Activated naive CD4-positive, alpha-beta T cell treated with anti-CD3 and anti-CD28 coated beads for 36 hours (primary cell): ENCODE measurements around the gene PEX6. TPM values are rescaled to one million over a fixed set of nuclear protein-coding genes. Genes with fewer than 3 reads are reported as not detected.

Source experiments
- CTCF ChIA-PET: fragments of 350-600 bp; sonication (Branson Sonifier 250); formaldehyde crosslinking; loops from one replicate; lab custom pipeline; 2021; ENCODE audit warnings: antibody characterized with exemption; lab: Charles Lee
- DNase-seq: peaks from one replicate; pipeline ENCODE4 v3.0.0-alpha.2; 2020
- H3K27ac Mint-ChIP-seq: one replicate; pipeline ENCODE4 v1.8.0; 2021; ENCODE audit warnings: mild to moderate bottlenecking, mixed read lengths
- H3K27me3 Mint-ChIP-seq: one replicate; pipeline ENCODE4 v1.8.0; 2021; ENCODE audit warnings: low read depth, mixed read lengths
- H3K36me3 Mint-ChIP-seq: one replicate; pipeline ENCODE4 v1.8.0; 2021; ENCODE audit warnings: low read depth, mixed read lengths
- H3K4me1 Mint-ChIP-seq: one replicate; pipeline ENCODE4 v1.8.0; 2021; ENCODE audit warnings: low read depth, mixed read lengths
- H3K4me3 Mint-ChIP-seq: one replicate; pipeline ENCODE4 v1.8.0; 2021; ENCODE audit warnings: mild to moderate bottlenecking, moderate library complexity, mixed read lengths
- H3K9me3 Mint-ChIP-seq: one replicate; pipeline ENCODE4 v1.8.0; 2021; ENCODE audit warnings: mixed read lengths
- intact Hi-C: fragments of 100-400 bp; cut with micrococcal nuclease; formaldehyde crosslinking; loops from one replicate; pipeline ENCODE4 v1.15.1; 2023
- total RNA-seq, 2 experiments: library from RNA; stranded (reverse); gene quantifications; one replicate each; pipeline ENCODE4 v1.2.3, GENCODE V29; 2021

The PEX6 gene
- total RNA-seq, 2 experiments from 2014 or later, result 17.1 to 18.2 TPM

DNA sequence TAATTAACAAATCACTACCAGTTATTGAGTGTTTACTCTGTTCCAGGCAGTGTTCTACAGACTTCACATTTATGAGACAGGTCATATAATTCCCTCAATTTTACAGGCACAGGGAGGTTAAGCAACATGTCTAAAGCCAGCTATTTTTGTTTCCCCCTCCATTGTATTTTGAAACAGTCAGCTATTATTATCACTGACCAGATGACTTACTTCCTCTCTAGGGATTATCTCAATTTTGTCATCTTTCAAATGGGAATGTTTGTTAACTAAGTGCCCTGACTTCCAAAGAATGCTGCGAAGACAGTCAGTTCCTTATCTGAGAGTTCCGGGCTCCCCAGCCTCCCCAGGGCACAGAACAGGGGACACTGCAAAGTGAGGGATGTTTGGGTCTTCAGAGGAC lies 55.3 kb downstream of the PEX6 start:
- no peak for DNase-seq
- H3K27me3 Mint-ChIP-seq, result no peaks in the 10 kb centered on the region
- H3K27ac Mint-ChIP-seq, result no peak overlapping the region
- intact Hi-C loops, result no loop called here
- CTCF ChIA-PET, result no interaction called here
- H3K36me3 Mint-ChIP-seq, result peaks cover 3% of the 10 kb centered on the region
- H3K4me1 Mint-ChIP-seq, result peaks cover 5% of the 10 kb centered on the region
- H3K4me3 Mint-ChIP-seq, result no peak overlapping the region
- no peaks in the 10 kb centered on the region for H3K9me3 Mint-ChIP-seq

DNA sequence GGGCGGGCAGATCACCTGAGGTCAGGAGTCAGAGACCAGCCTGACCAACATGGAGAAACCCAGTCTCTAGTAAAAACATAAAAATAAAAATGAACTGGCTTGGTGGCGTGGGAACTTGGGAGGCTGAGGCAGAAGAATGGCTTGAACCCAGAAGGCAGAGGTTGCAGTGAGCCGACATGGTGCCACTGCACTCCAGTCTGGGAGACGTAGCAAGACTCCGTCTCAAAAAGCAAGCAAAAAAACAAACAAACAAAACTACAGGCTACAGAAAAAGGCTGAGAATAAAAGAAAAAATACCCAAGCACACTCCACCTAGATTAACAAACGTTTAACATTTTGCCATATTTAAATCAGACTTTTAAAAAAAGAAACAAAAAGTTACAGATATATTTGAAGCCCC lies 57.2 kb downstream of the PEX6 start:
- H3K4me1 Mint-ChIP-seq, result no peaks in the 10 kb centered on the region
- no peak for DNase-seq
- CTCF ChIA-PET, result no interaction called here
- no peaks in the 10 kb centered on the region for H3K9me3 Mint-ChIP-seq
- no peaks in the 10 kb centered on the region for H3K36me3 Mint-ChIP-seq
- H3K4me3 Mint-ChIP-seq, result no peak overlapping the region
- no peak overlapping the region for H3K27ac Mint-ChIP-seq
- intact Hi-C loops, result no loop called here
- no peaks in the 10 kb centered on the region for H3K27me3 Mint-ChIP-seq

DNA sequence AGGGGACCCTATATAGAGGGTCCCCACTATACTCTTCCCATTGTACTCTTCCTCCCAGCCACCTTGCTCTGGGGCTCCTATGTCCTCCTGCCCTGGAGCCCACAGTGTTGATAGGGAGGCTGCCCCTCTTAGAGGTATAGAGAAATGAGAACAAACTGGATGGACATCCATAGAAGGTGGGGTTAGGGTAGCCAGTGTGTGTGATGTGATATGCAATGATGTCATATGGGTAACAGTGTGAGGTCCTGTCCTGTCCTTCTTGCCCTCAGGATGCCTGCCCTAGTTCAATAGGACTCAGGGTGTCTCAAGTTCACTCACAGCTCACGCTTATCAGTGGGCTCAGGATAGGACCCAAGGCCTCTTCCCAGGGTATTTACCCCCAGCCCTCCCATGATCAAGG lies 62.7 kb downstream of the PEX6 start:
- Mint-ChIP-seq H3K4me1 (peaks cover 1% of the 10 kb centered on the region), H3K9me3 (no peaks in the 10 kb centered on the region), H3K4me3 (no peak overlapping the region), H3K36me3 (no peaks in the 10 kb centered on the region), H3K27ac (no peak overlapping the region), H3K27me3 (peaks cover 7% of the 10 kb centered on the region)
- DNase-seq, result no peak
- CTCF ChIA-PET, result interaction anchor here (0.6 to 1.2 kb wide), 4 partner anchors 10 to 882 kb away, joined by 3 to 6 read pairs (median 4); no protein-coding TSS in a partner anchor
- intact Hi-C loops, result no loop called here

DNA sequence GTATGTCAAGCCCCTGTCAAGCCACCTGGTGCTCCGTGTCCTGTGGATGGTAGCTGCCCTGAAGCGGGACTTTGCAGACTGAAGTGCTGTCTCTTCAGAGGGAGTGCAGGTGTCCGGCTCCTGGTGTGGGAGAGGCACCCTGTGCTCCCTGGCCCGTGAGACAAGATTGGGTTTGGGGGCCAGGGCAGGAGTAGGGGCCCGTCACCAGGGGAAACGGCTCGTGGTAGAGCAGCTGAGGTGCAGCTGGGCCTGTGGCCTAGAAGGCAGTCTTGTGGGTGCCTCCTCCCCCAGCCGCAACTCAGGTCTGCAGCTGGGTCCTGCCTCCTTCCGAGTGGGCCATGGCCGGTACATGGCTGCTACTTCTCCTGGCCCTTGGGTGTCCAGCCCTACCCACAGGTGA lies 63.2 kb downstream of the PEX6 start, which contains the start of gene PTCRA:
TSS of gene PTCRA (plus strand) at position 322 of the 400 bp plus-strand sequence. CDS start at position 339, 17 bp downstream.
- H3K36me3 Mint-ChIP-seq, result no peaks in the 10 kb centered on the region
- CTCF ChIA-PET, result interaction anchor here (0.8 to 2.0 kb wide), 3 partner anchors 15 to 254 kb away, joined by 4 to 7 read pairs (median 4); no protein-coding TSS in a partner anchor
- H3K9me3 Mint-ChIP-seq, result no peaks in the 10 kb centered on the region
- H3K4me3 Mint-ChIP-seq, result no peak within 1 kb of the TSS
- no peak within 1 kb of the TSS for H3K27ac Mint-ChIP-seq
- intact Hi-C loops, result no loop called here
- peaks cover 9% of the 10 kb centered on the region for H3K27me3 Mint-ChIP-seq
- DNase-seq, result no peak
- H3K4me1 Mint-ChIP-seq, result peaks cover 3% of the 10 kb centered on the region

DNA sequence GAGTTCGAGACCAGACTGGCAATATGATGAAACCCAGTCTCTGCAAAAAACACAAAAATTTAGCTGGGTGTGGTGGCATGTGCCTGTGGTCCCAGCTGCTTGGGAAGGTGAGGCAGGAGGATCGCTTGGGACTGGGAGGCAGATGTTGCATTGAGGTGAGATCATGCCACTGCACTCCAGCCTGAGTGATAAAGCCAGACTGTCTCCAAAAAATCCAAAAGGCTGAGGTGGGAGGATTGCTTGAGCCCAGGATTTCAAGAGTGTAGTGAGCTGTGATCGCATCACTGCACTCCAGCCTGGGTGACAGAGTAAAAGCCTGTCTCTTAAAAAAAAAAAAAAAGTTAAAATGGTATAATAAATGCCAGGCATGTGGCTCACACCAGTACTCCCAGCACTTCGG lies 64.4 kb downstream of the PEX6 start:
- no peaks in the 10 kb centered on the region for H3K36me3 Mint-ChIP-seq
- H3K4me3 Mint-ChIP-seq, result no peak overlapping the region
- CTCF ChIA-PET, result interaction anchor here (0.7 to 2.0 kb wide), 4 partner anchors 13 to 259 kb away, joined by 3 to 7 read pairs (median 3); no protein-coding TSS in a partner anchor
- no peak overlapping the region for H3K27ac Mint-ChIP-seq
- no peaks in the 10 kb centered on the region for H3K9me3 Mint-ChIP-seq
- no peak for DNase-seq
- H3K27me3 Mint-ChIP-seq, result peaks cover 9% of the 10 kb centered on the region
- peaks cover 3% of the 10 kb centered on the region for H3K4me1 Mint-ChIP-seq
- intact Hi-C loops, result no loop called here

Other genes starting within 250 kb of the PEX6 start
- gene TBCC, start 233.1 kb downstream of the PEX6 start, total RNA-seq, result 10 to 100 TPM; 12.6 to 12.9 TPM
- gene BICRAL, start 197.1 kb downstream of the PEX6 start, total RNA-seq, result 1 to 10 TPM; 7.8 to 7.9 TPM
- gene RPL7L1, start 99.6 kb downstream of the PEX6 start, total RNA-seq, result 100 to 1,000 TPM in 1 of 2 experiments, 10 to 100 TPM in 1; 99.0 to 101 TPM
- gene PTCRA, start 63.1 kb downstream of the PEX6 start, total RNA-seq, result not detected
- gene CNPY3, start 49.7 kb downstream of the PEX6 start, total RNA-seq, result 10 to 100 TPM; 37.6 to 41.0 TPM
- gene GNMT, start 18.4 kb downstream of the PEX6 start, total RNA-seq, result not detected
- 10 to 100 TPM; 52.4 to 54.4 TPM for gene PPP2R5D, start 5.4 kb upstream of the PEX6 start, total RNA-seq
- gene MEA1, start 34.8 kb upstream of the PEX6 start, total RNA-seq, result 10 to 100 TPM; 80.6 to 85.1 TPM
- 10 to 100 TPM; 58.6 to 58.9 TPM for gene KLHDC3, start 35.1 kb upstream of the PEX6 start, total RNA-seq
- 10 to 100 TPM; 31.0 to 32.7 TPM for gene RRP36, start 42.4 kb upstream of the PEX6 start, total RNA-seq
- gene CUL7, start 74.7 kb upstream of the PEX6 start, total RNA-seq, result 10 to 100 TPM; 21.9 to 22.1 TPM
- gene MRPL2, start 80.3 kb upstream of the PEX6 start, total RNA-seq, result 10 to 100 TPM; 87.7 to 95.1 TPM
- 10 to 100 TPM; 12.0 to 12.3 TPM for gene KLC4, start 80.5 kb upstream of the PEX6 start, total RNA-seq
- 1 to 10 TPM; 2.0 to 2.2 TPM for gene PTK7, start 97.1 kb upstream of the PEX6 start, total RNA-seq
- 10 to 100 TPM; 27.8 to 28.2 TPM for gene SRF, start 192.1 kb upstream of the PEX6 start, total RNA-seq
- gene CUL9, start 203.0 kb upstream of the PEX6 start, total RNA-seq, result 10 to 100 TPM; 43.1 to 49.3 TPM